Breast epithelium (tissue), 3 donors: Measurements from ENCODE around the gene SIAH3.
"Not testable (repeated sequence)": the region's sequence is repeated elsewhere in the genome, so short reads cannot be mapped to it uniquely, and the experiment has no call there.

Experiments used
- CTCF ChIP-seq, 3 donors: fragments of 450-650 bp; IDR thresholded peaks; one replicate each; pipeline ENCODE4 v1.5.1; 2016 to 2017; ENCODE audit warnings: antibody characterized with exemption in 3 of 3, mild to moderate bottlenecking in 3 of 3, moderate library complexity in 3 of 3
- POLR2A ChIP-seq: fragments of 450-650 bp; IDR thresholded peaks from one replicate; pipeline ENCODE4 v1.6.1; 2016; ENCODE audit warnings: antibody characterized with exemption, mild to moderate bottlenecking, moderate library complexity
- POLR2AphosphoS5 ChIP-seq, 3 donors: sonication (generic); formaldehyde crosslinking; IDR thresholded peaks; one replicate each; pipeline ENCODE4 v1.6.1; 2017; ENCODE audit warnings: antibody characterized with exemption in 3 of 3

- not testable (repeated sequence) for TF ChIP-seq POLR2A; CTCF (IDR thresholded peaks at IDR 0.05); POLR2AphosphoS5 (IDR thresholded peaks at IDR 0.05)
Observed at GRCh38 chr13:45757589-45757988, 94.0 kb downstream of the SIAH3 start.
